DOHH2 (cell line): ENCODE data around the gene TIGIT.

Experiments used
- H3F3A ChIP-seq: fragments of 200-600 bp; sonication (generic), shearing (Covaris generic); 2 replicates; pipeline ENCODE4 v1.6.0; 2016; ENCODE audit warnings: antibody characterized with exemption, mild to moderate bottlenecking; ENCODE audit not compliant: control insufficient read depth, insufficient read depth
- H3K27ac ChIP-seq: fragments of 200-600 bp; sonication (generic); 2 replicates; pipeline ENCODE4 v1.5.1; 2014; ENCODE audit warnings: low read depth, mild to moderate bottlenecking, low read length, moderate library complexity
- H3K27me3 ChIP-seq: fragments of 200-600 bp; sonication (generic); 2 replicates; pipeline ENCODE4 v1.6.1; 2014; ENCODE audit warnings: mild to moderate bottlenecking, low read length, mixed read lengths; ENCODE audit not compliant: control insufficient read depth
- H3K36me3 ChIP-seq: fragments of 200-600 bp; sonication (generic); 2 replicates; pipeline ENCODE4 v1.6.1; 2014; ENCODE audit warnings: mild to moderate bottlenecking, low read length, moderate library complexity, mixed read lengths; ENCODE audit not compliant: control insufficient read depth
- H3K4me1 ChIP-seq: fragments of 200-600 bp; sonication (generic); 2 replicates; pipeline ENCODE4 v1.6.1; 2014; ENCODE audit warnings: mild to moderate bottlenecking, low read length, mixed read lengths; ENCODE audit not compliant: control insufficient read depth
- H3K4me2 ChIP-seq: fragments of 200-600 bp; sonication (generic); 2 replicates; pipeline ENCODE4 v1.6.0; 2014; ENCODE audit warnings: mild to moderate bottlenecking, low read length, moderate library complexity
- H3K4me3 ChIP-seq: fragments of 200-600 bp; sonication (generic); 2 replicates; pipeline ENCODE4 v1.5.1; 2014; ENCODE audit warnings: mild to moderate bottlenecking, low read length, mixed read lengths
- H3K79me2 ChIP-seq: fragments of 200-600 bp; sonication (generic); 2 replicates; pipeline ENCODE4 v1.6.1; 2014; ENCODE audit warnings: mild to moderate bottlenecking, low read length, mixed read lengths; ENCODE audit not compliant: control insufficient read depth
- H3K9me2 ChIP-seq: fragments of 200-600 bp; sonication (generic); replicated peaks from 2 replicates; pipeline ENCODE4 v1.6.1; 2014; ENCODE audit warnings: mild to moderate bottlenecking, low read length, mixed read lengths; ENCODE audit not compliant: control insufficient read depth
- H3K9me3 ChIP-seq: fragments of 200-600 bp; sonication (generic); 2 replicates; pipeline ENCODE4 v1.6.1; 2014; ENCODE audit warnings: antibody characterized with exemption, low read length, mixed read lengths; ENCODE audit not compliant: control insufficient read depth, insufficient read depth
- H4K20me1 ChIP-seq: fragments of 200-600 bp; sonication (generic); 2 replicates; pipeline ENCODE4 v1.6.0; 2014; ENCODE audit warnings: low read depth, mild to moderate bottlenecking, antibody characterized with exemption, low read length, moderate library complexity; ENCODE audit not compliant: control insufficient read depth, insufficient read depth
- EZH2phosphoT487 ChIP-seq: fragments of 200-600 bp; sonication (generic); IDR thresholded peaks from 2 replicates; pipeline ENCODE4 v1.6.1; 2017; ENCODE audit warnings: borderline replicate concordance, mild to moderate bottlenecking, antibody characterized with exemption, low read length, moderate library complexity, mixed read lengths
- TF ChIP-seq, protein P1 (sequence below): fragments of 200-600 bp; sonication (generic); IDR thresholded peaks from one replicate; pipeline ENCODE4 v1.5.1; 2014; ENCODE audit warnings: antibody characterized with exemption, mild to moderate bottlenecking, low read depth, low read length; ENCODE audit not compliant: poor library complexity, severe bottlenecking

TIGIT gene

DNA sequence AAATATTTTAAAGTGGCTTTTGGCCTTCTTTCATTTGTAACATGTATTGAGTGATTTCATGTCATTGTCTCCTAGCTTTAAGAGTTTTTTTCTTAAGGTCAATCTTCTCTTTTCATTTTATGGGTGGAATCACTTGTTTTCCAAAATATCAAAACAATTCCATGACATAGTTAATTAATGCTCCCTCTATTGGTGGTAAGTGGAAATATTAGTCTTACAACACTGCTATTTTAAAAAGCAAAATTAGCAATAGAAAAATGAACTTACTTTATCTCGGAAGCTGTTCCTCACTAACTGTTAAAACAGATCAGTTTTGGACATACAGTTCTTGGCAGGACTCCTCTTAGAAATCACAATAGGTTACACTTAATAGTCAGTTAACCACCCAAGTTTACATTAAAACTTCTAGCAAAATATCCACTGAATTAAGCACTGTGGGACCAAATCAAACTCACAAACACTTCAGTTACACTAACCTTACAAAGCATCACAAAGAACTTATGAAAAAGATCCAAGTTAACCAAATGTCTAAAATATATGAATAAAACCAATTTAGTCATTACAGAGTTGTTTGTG lies 42.4 kb downstream of the TIGIT start:
- H3K9me2 ChIP-seq, result no peaks in the 10 kb centered on the region
- H3K27me3 ChIP-seq, result no peaks in the 10 kb centered on the region
- H3K36me3 ChIP-seq, result peaks cover 23% of the 10 kb centered on the region
- H3K9me3 ChIP-seq, result peaks cover 4% of the 10 kb centered on the region; the same call in 1 of the 2 replicates
- no peak for TF ChIP-seq EZH2phosphoT487
- TF ChIP-seq, protein P1, sequence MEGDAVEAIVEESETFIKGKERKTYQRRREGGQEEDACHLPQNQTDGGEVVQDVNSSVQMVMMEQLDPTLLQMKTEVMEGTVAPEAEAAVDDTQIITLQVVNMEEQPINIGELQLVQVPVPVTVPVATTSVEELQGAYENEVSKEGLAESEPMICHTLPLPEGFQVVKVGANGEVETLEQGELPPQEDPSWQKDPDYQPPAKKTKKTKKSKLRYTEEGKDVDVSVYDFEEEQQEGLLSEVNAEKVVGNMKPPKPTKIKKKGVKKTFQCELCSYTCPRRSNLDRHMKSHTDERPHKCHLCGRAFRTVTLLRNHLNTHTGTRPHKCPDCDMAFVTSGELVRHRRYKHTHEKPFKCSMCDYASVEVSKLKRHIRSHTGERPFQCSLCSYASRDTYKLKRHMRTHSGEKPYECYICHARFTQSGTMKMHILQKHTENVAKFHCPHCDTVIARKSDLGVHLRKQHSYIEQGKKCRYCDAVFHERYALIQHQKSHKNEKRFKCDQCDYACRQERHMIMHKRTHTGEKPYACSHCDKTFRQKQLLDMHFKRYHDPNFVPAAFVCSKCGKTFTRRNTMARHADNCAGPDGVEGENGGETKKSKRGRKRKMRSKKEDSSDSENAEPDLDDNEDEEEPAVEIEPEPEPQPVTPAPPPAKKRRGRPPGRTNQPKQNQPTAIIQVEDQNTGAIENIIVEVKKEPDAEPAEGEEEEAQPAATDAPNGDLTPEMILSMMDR, result peak; percentile 58
- H3K4me2 ChIP-seq, result no peak overlapping the region
- H3K4me1 ChIP-seq, result no peaks in the 10 kb centered on the region
- H3K4me3 ChIP-seq, result no peak overlapping the region
- H4K20me1 ChIP-seq, result no peaks in the 10 kb centered on the region
- H3K27ac ChIP-seq, result no peak overlapping the region
- no peaks in the 10 kb centered on the region for H3F3A ChIP-seq
- H3K79me2 ChIP-seq, result no peaks in the 10 kb centered on the region

DNA sequence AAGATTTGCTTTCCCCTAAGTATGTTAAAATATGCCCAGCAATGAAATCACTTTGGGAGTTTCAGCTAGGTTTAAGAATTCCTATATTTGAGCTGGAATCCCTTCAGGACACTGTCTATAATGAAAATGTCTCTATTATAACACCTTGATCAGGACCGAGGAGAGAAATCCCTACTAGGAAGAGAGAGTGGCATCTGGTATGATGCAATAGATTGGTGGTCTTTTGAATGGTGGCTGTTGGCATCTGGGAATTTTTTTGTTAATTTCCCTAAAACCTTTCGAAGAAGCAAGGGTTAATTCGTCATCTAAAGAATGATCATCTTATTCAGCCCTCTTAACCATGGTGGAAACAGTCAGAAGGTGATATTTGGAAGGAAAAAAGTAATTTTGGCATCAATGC lies 43.0 kb downstream of the TIGIT start:
- TF ChIP-seq EZH2phosphoT487, result no peak
- TF ChIP-seq, protein P1, result no peak
- Histone ChIP-seq H4K20me1 (no peaks in the 10 kb centered on the region), H3K79me2 (no peaks in the 10 kb centered on the region), H3K9me3 (peaks cover 4% of the 10 kb centered on the region; the same call in 1 of the 2 replicates), H3K9me2 (no peaks in the 10 kb centered on the region), H3K36me3 (peaks cover 19% of the 10 kb centered on the region), H3K4me2 (no peak overlapping the region), H3K27ac (no peak overlapping the region), H3K27me3 (no peaks in the 10 kb centered on the region), H3K4me3 (no peak overlapping the region), H3F3A (no peaks in the 10 kb centered on the region), H3K4me1 (no peaks in the 10 kb centered on the region)

DNA sequence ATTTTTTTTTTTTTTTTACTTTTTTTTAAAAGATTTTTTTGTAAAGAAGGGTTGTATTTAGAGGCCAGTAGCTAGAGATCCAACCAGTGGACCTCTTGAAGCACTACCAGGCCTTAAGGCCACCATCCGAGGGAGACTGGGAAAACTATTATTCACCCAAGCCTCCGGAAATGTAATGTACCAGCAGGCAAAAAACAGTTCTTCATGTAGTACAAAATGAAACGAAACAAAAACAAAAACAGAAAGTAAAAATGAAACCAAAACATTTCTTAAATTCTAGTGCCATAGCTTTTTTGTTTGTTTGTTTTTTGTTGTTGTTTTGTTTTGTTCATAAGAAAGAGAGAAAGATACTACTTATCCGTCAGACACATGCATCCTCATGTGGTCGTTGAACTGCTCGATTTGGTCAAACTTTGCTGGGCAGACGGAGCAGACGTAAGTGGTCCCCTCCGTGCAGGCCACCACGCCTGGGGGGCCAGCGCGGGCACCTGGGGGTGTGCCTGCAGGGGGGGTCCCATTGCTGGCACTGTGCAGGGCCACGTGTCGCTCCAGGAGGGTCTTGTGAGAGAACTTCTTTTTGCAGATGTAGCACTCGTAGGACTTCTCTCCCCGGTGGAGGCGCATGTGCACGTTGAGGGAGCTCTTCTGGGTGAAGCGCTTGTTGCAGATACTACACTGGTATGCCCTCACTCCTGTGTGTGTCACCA lies 45.0 kb downstream of the TIGIT start:
- Histone ChIP-seq H3K27ac (no peak overlapping the region), H3K36me3 (peaks cover 12% of the 10 kb centered on the region), H3K4me2 (no peak overlapping the region), H3K9me2 (no peaks in the 10 kb centered on the region), H4K20me1 (no peaks in the 10 kb centered on the region), H3K79me2 (no peaks in the 10 kb centered on the region), H3K4me3 (no peak overlapping the region), H3K9me3 (no peaks in the 10 kb centered on the region), H3F3A (no peaks in the 10 kb centered on the region), H3K27me3 (no peaks in the 10 kb centered on the region), H3K4me1 (no peaks in the 10 kb centered on the region)
- no peak for TF ChIP-seq EZH2phosphoT487
- TF ChIP-seq, protein P1, result no peak
